Keratinocyte (primary cell): ENCODE measurements around the gene TUT4. TPM values are rescaled to one million over a fixed set of nuclear protein-coding genes. Genes with fewer than 3 reads are reported as not detected.

Source experiments
- DNase-seq: peaks from one replicate; pipeline ENCODE4 v3.0.0-alpha.2; 2011; ENCODE audit warnings: low read depth, missing footprints, low spot score
- FAIRE-seq: peaks from 2 replicates; lab custom pipeline; 2011; peaks lifted over from hg19 to GRCh38; lab: Jason Lieb, UNC
- H2AFZ ChIP-seq: 2 replicates; pipeline ENCODE4 v1.6.0; 2012; ENCODE audit warnings: low read length, control low read depth, inconsistent platforms; ENCODE audit not compliant: control insufficient read depth
- H3K27ac ChIP-seq: 2 replicates; pipeline ENCODE4 v1.5.1; 2011; ENCODE audit warnings: low read length; ENCODE audit not compliant: control insufficient read depth, insufficient read depth
- H3K27me3 ChIP-seq: 3 replicates; pipeline ENCODE4 v1.6.0; 2011; ENCODE audit warnings: low read length; ENCODE audit not compliant: control insufficient read depth, insufficient read depth; ENCODE audit errors: extremely low read depth
- H3K36me3 ChIP-seq, 2 experiments: 2 replicates in 1 of 2; 3 replicates in 1 of 2; pipeline ENCODE4 v1.5.1; 2011; ENCODE audit warnings: low read length in 2 of 2, mild to moderate bottlenecking in 1 of 2; ENCODE audit not compliant: control insufficient read depth in 2 of 2, insufficient read depth in 2 of 2; ENCODE audit errors: extremely low read depth in 1 of 2
- H3K4me1 ChIP-seq: 3 replicates; pipeline ENCODE4 v1.5.1; 2011; ENCODE audit warnings: low read length; ENCODE audit not compliant: control insufficient read depth, insufficient read depth; ENCODE audit errors: extremely low read depth
- H3K4me2 ChIP-seq: 3 replicates; pipeline ENCODE4 v1.6.0; 2011; ENCODE audit warnings: low read depth, low read length; ENCODE audit not compliant: control insufficient read depth, insufficient read depth; ENCODE audit errors: extremely low read depth
- H3K4me3 ChIP-seq, 3 experiments: fragments of 200-600 bp in 1 of 3; sonication (generic) in 1 of 3; 2 replicates in 2 of 3; 3 replicates in 1 of 3; pipeline ENCODE4 v1.5.1; 2011 to 2016; ENCODE audit warnings: low read length in 3 of 3, mild to moderate bottlenecking in 3 of 3, control low read depth in 2 of 3, inconsistent platforms in 1 of 3, low read depth in 1 of 3, mixed read lengths in 1 of 3, mixed run types in 1 of 3, moderate library complexity in 1 of 3; ENCODE audit not compliant: control insufficient read depth in 2 of 3, insufficient read depth in 2 of 3; ENCODE audit errors: extremely low read depth in 1 of 3
- H3K79me2 ChIP-seq: 2 replicates; pipeline ENCODE4 v1.6.0; 2012; ENCODE audit warnings: low read length; ENCODE audit not compliant: control insufficient read depth, insufficient read depth
- H3K9ac ChIP-seq: 3 replicates; pipeline ENCODE4 v1.6.0; 2011; ENCODE audit warnings: low read length; ENCODE audit not compliant: control insufficient read depth, insufficient read depth; ENCODE audit errors: extremely low read depth
- H3K9me1 ChIP-seq: 3 replicates; pipeline ENCODE4 v1.6.0; 2011; ENCODE audit warnings: low read length; ENCODE audit not compliant: control insufficient read depth, insufficient read depth; ENCODE audit errors: extremely low read depth
- H3K9me3 ChIP-seq: 2 replicates; pipeline ENCODE4 v1.5.1; 2012; ENCODE audit warnings: low read depth, low read length; ENCODE audit not compliant: control insufficient read depth
- H4K20me1 ChIP-seq: 3 replicates; pipeline ENCODE4 v1.6.0; 2011; ENCODE audit warnings: low read length; ENCODE audit not compliant: control insufficient read depth, insufficient read depth; ENCODE audit errors: extremely low read depth
- EZH2 ChIP-seq: IDR thresholded peaks from one replicate; pipeline ENCODE4 v1.6.1; 2012; ENCODE audit warnings: inconsistent platforms, mild to moderate bottlenecking, low read length, moderate library complexity
- dilution Hi-C: fragments of 300-500 bp; cut with MboI; formaldehyde crosslinking; loops from one replicate; pipeline ENCODE4 v1.7.0; 2020; ENCODE audit warnings: low sequenced_read_pairs; ENCODE audit not compliant: extremely low pct_ligation_motif_present
- polyA plus RNA-seq, 5 experiments: library from polyadenylated mRNA; depleted of rRNA in 3 of 5; stranded (reverse) in 3 of 5; stranded (forward) in 1 of 5; unstranded in 1 of 5; fragments of >200 nt; gene quantifications; 1 replicate in 1 of 5; 2 replicates in 3 of 5; 3 replicates in 1 of 5; pipeline versions ENCODE4 v1.2.1 to v1.2.3, GENCODE V29; 2011 to 2012; ENCODE audit warnings: missing spikeins in 2 of 5, low read depth in 1 of 5, low replicate concordance in 1 of 5
- TF ChIP-seq, protein P1 (sequence below), 3 experiments: IDR thresholded peaks in 1 of 3; conservative IDR thresholded peaks in 1 of 3; optimal IDR thresholded peaks in 1 of 3; 2 replicates in 2 of 3; 3 replicates in 1 of 3; pipeline versions ENCODE3 to v1.5.1; 2011; ENCODE audit warnings: low read length in 3 of 3, mild to moderate bottlenecking in 3 of 3, moderate library complexity in 2 of 3, control low read depth in 1 of 3, inconsistent platforms in 1 of 3; ENCODE audit not compliant: insufficient read depth in 2 of 3; ENCODE audit errors: extremely low read depth in 1 of 3

The TUT4 gene
- polyA plus RNA-seq, 1 donor (not counting 4 experiments of a cell fraction or from before 2014, with no cell fraction given), result 27.5 TPM

DNA sequence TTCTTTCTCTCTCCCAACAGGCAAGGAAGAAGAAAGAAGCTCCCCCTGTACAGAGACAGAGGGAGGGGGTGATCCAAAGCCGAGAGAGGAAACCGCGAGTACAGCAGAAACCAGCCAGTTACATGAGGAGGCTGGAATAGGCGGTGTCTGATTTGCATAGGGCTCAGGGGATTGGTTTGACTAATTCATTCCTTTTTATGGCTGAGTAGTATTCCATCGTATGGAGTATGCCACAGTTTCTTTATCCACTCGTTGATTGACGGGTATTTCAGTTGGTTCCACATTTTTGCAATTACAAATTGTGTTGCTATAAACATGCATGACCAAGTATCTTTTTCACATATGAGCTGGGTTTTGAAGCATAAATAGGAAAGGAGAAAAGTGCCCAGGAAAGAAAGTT is 45.8 kb upstream of the TUT4 start:
- dilution Hi-C loops, result no loop called here
- H3K9me3 ChIP-seq, result no peaks in the 10 kb centered on the region
- TF ChIP-seq, protein P1, sequence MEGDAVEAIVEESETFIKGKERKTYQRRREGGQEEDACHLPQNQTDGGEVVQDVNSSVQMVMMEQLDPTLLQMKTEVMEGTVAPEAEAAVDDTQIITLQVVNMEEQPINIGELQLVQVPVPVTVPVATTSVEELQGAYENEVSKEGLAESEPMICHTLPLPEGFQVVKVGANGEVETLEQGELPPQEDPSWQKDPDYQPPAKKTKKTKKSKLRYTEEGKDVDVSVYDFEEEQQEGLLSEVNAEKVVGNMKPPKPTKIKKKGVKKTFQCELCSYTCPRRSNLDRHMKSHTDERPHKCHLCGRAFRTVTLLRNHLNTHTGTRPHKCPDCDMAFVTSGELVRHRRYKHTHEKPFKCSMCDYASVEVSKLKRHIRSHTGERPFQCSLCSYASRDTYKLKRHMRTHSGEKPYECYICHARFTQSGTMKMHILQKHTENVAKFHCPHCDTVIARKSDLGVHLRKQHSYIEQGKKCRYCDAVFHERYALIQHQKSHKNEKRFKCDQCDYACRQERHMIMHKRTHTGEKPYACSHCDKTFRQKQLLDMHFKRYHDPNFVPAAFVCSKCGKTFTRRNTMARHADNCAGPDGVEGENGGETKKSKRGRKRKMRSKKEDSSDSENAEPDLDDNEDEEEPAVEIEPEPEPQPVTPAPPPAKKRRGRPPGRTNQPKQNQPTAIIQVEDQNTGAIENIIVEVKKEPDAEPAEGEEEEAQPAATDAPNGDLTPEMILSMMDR (optimal IDR thresholded peaks at IDR 0.05 in 1 of 3, IDR thresholded peaks at IDR 0.05 in 1 of 3, conservative IDR thresholded peaks at IDR 0.05 in 1 of 3; ENCODE audit: extremely low read depth in 1 of 3, insufficient read depth in 2 of 3, low read length in 3 of 3), result no peak
- TF ChIP-seq EZH2, result no peak
- no peak for FAIRE-seq
- no peaks in the 10 kb centered on the region for H3K36me3 ChIP-seq
- no peak for DNase-seq
- no peaks in the 10 kb centered on the region for H4K20me1 ChIP-seq
- no peaks in the 10 kb centered on the region for H3K79me2 ChIP-seq
- H3K9me1 ChIP-seq, result no peaks in the 10 kb centered on the region
- H2AFZ ChIP-seq, result no peak overlapping the region
- no peak overlapping the region for H3K4me2 ChIP-seq
- H3K4me3 ChIP-seq, result no peak overlapping the region
- H3K27ac ChIP-seq, result no peak overlapping the region
- H3K27me3 ChIP-seq, result no peaks in the 10 kb centered on the region
- no peaks in the 10 kb centered on the region for H3K4me1 ChIP-seq
- H3K9ac ChIP-seq, result no peak overlapping the region

- FAIRE-seq, result no peak
Observed at GRCh38 chr1:52597912-52598311, 45.0 kb upstream of the TUT4 start.

More at GRCh38 chr1:52597912-52598311, 45.0 kb upstream of the TUT4 start:
- no peaks in the 10 kb centered on the region for H3K36me3 ChIP-seq
- H3K9me3 ChIP-seq, result no peaks in the 10 kb centered on the region
- no peak overlapping the region for H2AFZ ChIP-seq
- H3K4me2 ChIP-seq, result no peak overlapping the region
- no peak for DNase-seq
- dilution Hi-C loops, result no loop called here
- H3K9ac ChIP-seq, result no peak overlapping the region
- H3K79me2 ChIP-seq, result no peaks in the 10 kb centered on the region
- no peak for TF ChIP-seq EZH2
- TF ChIP-seq, protein P1 (optimal IDR thresholded peaks at IDR 0.05 in 1 of 3, IDR thresholded peaks at IDR 0.05 in 1 of 3, conservative IDR thresholded peaks at IDR 0.05 in 1 of 3; ENCODE audit: extremely low read depth in 1 of 3, insufficient read depth in 2 of 3, low read length in 3 of 3), result no peak
- no peak overlapping the region for H3K4me3 ChIP-seq
- H4K20me1 ChIP-seq, result no peaks in the 10 kb centered on the region
- H3K9me1 ChIP-seq, result no peaks in the 10 kb centered on the region
- H3K27ac ChIP-seq, result no peak overlapping the region
- H3K27me3 ChIP-seq, result no peaks in the 10 kb centered on the region
- H3K4me1 ChIP-seq, result no peaks in the 10 kb centered on the region
